Measurements from ENCODE around the gene CREG1. TPM values are rescaled to one million over a fixed set of nuclear protein-coding genes. Genes with fewer than 3 reads are reported as not detected.

Gene CREG1
- total and polyA plus RNA-seq, 2 experiments from 2014 or later, result 21.2 to 42.7 TPM

DNA sequence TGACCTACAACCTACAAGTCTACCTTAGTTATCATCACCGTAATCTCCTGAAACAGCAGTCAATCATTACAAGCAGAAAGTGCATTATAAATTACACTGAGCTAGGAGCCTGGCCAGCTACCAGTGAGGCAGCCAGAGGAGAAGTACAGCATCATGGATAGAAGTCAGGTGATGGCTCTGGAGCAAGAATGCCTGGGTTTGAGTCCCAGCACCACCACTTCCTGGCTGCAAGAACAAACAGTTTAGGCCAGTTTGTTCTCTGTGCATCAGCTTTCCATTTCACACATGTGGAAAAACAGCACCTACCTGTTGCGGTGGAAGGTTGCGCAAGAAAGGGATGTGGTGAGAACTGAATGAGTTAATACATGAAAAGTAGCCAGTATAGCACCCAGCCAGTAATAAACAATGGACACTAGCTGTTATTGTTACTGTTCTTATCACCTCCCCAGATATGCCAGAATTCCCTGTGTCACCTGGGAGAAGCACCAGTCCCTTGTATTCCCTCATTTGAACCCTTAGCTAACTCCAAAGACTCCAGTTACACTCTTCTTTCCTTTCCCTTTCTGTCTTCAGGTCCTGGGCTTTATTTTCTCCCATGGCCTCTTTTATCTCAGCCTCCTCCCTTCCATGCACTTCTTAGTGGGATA is 9.0 kb downstream of the CREG1 start:
- Histone ChIP-seq H3K27ac (ENCODE audit: low read depth) (no peak overlapping the region), H3K4me2 (no peak overlapping the region), H2AFZ (no peak overlapping the region), H3K36me3 (ENCODE audit: insufficient read depth) (peaks cover 7% of the 10 kb centered on the region; the same call in 1 of the 2 replicates), H3K27me3 (ENCODE audit: insufficient read depth) (no peaks in the 10 kb centered on the region), H3K4me1 (ENCODE audit: insufficient read depth) (no peaks in the 10 kb centered on the region), H4K20me1 (replicated peaks; ENCODE audit: insufficient read depth) (no peaks in the 10 kb centered on the region), H3K4me3 (no peak overlapping the region), H3F3A (replicated peaks; ENCODE audit: low read depth) (no peaks in the 10 kb centered on the region), H3K79me2 (replicated peaks; ENCODE audit: insufficient read depth) (no peaks in the 10 kb centered on the region), H3K9me2 (ENCODE audit: insufficient read depth) (no peaks in the 10 kb centered on the region)
- ATAC-seq (no peak), DNase-seq (ENCODE audit: low spot score) (no peak)
- Mint-ChIP-seq H3K4me1 (peaks cover 10% of the 10 kb centered on the region), H3K36me3 (ENCODE audit: low read depth) (peaks cover 19% of the 10 kb centered on the region), H3K4me3 (no peak overlapping the region), H3K27ac (no peak overlapping the region), H3K9me3 (no peaks in the 10 kb centered on the region), H3K27me3 (ENCODE audit: insufficient read depth, low read depth, poor library complexity) (peaks cover 5% of the 10 kb centered on the region)
- TF ChIP-seq ETS1 (IDR thresholded peaks at IDR 0.05) (no peak), CREB1 (CRISPR knock-in tag; IDR thresholded peaks at IDR 0.05; ENCODE audit: low read depth) (no peak), JUNB (IDR thresholded peaks at IDR 0.05; ENCODE audit: unreplicated experiment) (no peak), POLR2AphosphoS5 (IDR thresholded peaks at IDR 0.05; ENCODE audit: low read depth) (no peak), ZNF331 (CRISPR knock-in tag; IDR thresholded peaks at IDR 0.05; ENCODE audit: low read depth) (no peak), ZNF114 (CRISPR knock-in tag; IDR thresholded peaks at IDR 0.05) (no peak), EZH2 (IDR thresholded peaks at IDR 0.05; ENCODE audit: low read depth, unreplicated experiment) (no peak), STAT1 (IDR thresholded peaks at IDR 0.05; ENCODE audit: unreplicated experiment) (no peak), NANOG (IDR thresholded peaks at IDR 0.05; ENCODE audit: borderline replicate concordance) (no peak), REST (IDR thresholded peaks at IDR 0.05; ENCODE audit: unreplicated experiment) (no peak), CTCF (conservative IDR thresholded peaks at IDR 0.05; ENCODE audit: low read depth in 2 of 2) (no peak), EZH2phosphoT487 (IDR thresholded peaks at IDR 0.05; ENCODE audit: unreplicated experiment) (no peak)
- TF ChIP-seq, protein P1, sequence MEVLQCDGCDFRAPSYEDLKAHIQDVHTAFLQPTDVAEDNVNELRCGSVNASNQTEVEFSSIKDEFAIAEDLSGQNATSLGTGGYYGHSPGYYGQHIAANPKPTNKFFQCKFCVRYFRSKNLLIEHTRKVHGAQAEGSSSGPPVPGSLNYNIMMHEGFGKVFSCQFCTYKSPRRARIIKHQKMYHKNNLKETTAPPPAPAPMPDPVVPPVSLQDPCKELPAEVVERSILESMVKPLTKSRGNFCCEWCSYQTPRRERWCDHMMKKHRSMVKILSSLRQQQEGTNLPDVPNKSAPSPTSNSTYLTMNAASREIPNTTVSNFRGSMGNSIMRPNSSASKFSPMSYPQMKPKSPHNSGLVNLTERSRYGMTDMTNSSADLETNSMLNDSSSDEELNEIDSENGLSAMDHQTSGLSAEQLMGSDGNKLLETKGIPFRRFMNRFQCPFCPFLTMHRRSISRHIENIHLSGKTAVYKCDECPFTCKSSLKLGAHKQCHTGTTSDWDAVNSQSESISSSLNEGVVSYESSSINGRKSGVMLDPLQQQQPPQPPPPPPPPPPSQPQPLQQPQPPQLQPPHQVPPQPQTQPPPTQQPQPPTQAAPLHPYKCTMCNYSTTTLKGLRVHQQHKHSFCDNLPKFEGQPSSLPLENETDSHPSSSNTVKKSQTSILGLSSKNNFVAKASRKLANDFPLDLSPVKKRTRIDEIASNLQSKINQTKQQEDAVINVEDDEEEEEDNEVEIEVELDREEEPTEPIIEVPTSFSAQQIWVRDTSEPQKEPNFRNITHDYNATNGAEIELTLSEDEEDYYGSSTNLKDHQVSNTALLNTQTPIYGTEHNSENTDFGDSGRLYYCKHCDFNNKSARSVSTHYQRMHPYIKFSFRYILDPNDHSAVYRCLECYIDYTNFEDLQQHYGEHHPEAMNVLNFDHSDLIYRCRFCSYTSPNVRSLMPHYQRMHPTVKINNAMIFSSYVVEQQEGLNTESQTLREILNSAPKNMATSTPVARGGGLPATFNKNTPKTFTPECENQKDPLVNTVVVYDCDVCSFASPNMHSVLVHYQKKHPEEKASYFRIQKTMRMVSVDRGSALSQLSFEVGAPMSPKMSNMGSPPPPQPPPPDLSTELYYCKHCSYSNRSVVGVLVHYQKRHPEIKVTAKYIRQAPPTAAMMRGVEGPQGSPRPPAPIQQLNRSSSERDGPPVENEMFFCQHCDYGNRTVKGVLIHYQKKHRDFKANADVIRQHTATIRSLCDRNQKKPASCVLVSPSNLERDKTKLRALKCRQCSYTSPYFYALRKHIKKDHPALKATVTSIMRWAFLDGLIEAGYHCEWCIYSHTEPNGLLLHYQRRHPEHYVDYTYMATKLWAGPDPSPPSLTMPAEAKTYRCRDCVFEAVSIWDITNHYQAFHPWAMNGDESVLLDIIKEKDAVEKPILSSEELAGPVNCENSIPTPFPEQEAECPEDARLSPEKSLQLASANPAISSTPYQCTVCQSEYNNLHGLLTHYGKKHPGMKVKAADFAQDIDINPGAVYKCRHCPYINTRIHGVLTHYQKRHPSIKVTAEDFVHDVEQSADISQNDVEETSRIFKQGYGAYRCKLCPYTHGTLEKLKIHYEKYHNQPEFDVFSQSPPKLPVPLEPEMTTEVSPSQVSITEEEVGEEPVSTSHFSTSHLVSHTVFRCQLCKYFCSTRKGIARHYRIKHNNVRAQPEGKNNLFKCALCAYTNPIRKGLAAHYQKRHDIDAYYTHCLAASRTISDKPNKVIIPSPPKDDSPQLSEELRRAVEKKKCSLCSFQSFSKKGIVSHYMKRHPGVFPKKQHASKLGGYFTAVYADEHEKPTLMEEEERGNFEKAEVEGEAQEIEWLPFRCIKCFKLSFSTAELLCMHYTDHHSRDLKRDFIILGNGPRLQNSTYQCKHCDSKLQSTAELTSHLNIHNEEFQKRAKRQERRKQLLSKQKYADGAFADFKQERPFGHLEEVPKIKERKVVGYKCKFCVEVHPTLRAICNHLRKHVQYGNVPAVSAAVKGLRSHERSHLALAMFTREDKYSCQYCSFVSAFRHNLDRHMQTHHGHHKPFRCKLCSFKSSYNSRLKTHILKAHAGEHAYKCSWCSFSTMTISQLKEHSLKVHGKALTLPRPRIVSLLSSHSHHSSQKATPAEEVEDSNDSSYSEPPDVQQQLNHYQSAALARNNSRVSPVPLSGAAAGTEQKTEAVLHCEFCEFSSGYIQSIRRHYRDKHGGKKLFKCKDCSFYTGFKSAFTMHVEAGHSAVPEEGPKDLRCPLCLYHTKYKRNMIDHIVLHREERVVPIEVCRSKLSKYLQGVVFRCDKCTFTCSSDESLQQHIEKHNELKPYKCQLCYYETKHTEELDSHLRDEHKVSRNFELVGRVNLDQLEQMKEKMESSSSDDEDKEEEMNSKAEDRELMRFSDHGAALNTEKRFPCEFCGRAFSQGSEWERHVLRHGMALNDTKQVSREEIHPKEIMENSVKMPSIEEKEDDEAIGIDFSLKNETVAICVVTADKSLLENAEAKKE (CRISPR knock-in tag; IDR thresholded peaks at IDR 0.05), result no peak

All from GM23338 (cell line).